ENCODE measurements around the gene RPL15.
"Not testable (repeated sequence)": the region's sequence is repeated elsewhere in the genome, so short reads cannot be mapped to it uniquely, and the experiment has no call there.

RPL15 gene

GRCh38 chr3:23916886-23917678 lies at the start of gene RPL15, which contains the start of gene NKIRAS1:
TSS of gene RPL15 (plus strand) at chr3:23917132. CDS start at chr3:23917860, 728 bp downstream.
TSS of gene NKIRAS1 (minus strand) at chr3:23916990. CDS start at chr3:23910904, 6,086 bp downstream.
- peak; percentile 94 to 95 for DNase-seq (ENCODE audit: extremely low read depth in 1 of 2, low read depth in 1 of 2)

- no peak for DNase-seq (ENCODE audit: extremely low read depth in 1 of 2, low read depth in 1 of 2)
Measured at GRCh38 chr3:23867400-23867799, 49.5 kb upstream of the RPL15 start.

GRCh38 chr3:23867838-23868237 lies 49.1 kb upstream of the RPL15 start:
- no peak for DNase-seq (ENCODE audit: extremely low read depth in 1 of 2, low read depth in 1 of 2)

DNA sequence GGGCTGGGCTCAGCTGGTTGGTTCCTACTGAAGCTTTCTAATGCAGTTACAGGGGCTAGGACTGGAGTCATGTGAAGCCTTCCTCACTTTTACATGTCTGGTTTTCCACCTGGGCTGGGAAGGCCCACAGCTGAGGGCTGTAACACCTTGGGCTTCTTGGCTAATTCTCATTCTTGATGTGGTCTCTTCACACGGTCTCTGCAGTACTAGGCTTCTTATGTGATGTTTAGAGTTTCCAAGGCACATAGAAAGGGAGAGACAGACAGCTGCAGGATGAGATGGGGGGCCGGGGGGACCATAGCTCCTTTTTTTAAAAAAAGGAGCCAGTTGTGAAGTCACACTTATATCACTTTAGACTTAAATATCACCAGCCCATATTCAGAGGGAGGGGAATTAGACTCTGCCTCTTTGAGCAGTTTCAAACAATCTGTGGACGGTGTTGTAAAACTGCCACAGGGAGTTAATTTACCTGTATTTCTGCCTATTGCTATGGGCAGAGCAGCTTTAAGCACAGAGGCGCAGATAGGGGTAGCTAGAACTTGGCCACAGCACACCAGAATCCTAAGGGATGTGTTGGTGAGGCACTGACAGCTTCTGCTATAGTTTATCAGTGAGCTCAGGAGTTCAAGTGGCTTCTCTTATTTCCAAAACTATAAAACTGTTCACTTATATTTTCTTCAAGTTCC lies 46.8 kb upstream of the RPL15 start:
- DNase-seq (ENCODE audit: extremely low read depth in 1 of 2, low read depth in 1 of 2) = no peak

DNA sequence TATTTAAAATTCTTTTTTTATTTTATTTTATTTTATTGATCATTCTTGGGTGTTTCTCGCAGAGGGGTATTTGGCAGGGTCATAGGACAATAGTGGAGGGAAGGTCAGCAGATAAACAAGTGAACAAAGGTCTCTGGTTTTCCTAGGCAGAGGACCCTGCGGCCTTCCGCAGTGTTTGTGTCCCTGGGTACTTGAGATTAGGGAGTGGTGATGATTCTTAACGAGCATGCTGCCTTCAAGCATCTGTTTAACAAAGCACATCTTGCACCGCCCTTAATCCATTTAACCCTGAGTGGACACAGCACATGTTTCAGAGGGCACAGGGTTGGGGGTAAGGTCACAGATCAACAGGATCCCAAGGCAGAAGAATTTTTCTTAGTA lies 46.3 kb upstream of the RPL15 start:
- DNase-seq (ENCODE audit: extremely low read depth in 1 of 2, low read depth in 1 of 2) = not testable (repeated sequence)

- not testable (repeated sequence) for DNase-seq (ENCODE audit: extremely low read depth in 1 of 2, low read depth in 1 of 2)
Measured at GRCh38 chr3:23871361-23871760, 45.6 kb upstream of the RPL15 start.

- DNase-seq (ENCODE audit: extremely low read depth in 1 of 2, low read depth in 1 of 2) = no peak
Measured at GRCh38 chr3:23872330-23872729, 44.6 kb upstream of the RPL15 start.

DNA sequence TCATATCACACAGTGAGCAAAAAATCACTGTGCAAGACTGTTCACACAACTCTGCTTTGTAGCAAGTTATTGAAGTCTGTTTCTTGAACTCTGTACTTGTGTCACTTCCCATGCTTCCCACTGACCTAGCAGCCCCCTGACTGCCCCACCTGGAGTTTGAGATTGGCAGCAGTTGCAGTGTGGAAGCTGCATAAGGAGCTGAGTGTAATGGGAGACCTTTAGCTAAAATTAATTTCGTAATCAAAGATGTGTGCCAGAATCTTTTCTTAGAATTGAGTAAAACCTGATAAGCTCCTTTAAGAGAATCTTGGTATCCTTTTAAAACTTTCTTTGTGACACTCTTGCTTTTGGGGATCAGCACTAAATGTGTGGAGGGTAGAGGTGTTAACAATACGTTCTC lies 43.0 kb upstream of the RPL15 start:
- DNase-seq (ENCODE audit: extremely low read depth in 1 of 2, low read depth in 1 of 2) = no peak

DNA sequence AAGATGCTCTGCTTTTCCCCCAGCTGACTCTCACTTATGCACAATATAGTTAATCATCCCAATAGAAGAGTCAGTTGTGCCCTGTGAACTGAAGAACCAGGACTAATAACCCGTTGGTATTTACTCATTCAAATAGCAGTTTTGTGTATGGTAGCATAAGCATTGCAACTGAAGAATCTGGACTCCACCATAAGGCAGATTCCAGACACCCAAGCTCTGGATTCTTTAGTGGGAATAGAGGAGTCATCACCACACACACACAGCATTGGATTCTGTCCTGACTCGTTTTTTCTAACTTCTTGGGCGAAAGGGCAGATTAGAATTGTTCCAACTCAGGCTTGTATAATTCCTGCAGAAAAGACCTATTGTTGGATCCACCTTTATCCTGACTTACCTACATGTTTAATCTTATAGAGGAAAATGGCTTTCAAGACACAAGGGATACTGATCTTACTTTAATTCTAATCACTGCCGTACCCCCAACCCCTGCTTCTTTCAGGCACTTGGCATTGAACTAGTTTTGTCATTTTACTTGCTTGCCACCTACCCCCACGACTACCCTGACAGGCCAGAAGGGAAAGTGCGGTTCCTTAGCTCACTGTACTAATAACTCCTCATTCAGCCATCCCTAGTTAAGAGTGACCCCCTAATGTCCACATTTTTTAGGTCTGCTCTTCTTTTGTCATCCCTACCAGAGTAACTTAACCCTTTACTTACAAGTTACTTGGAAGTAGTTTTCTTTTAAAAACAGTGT lies 42.4 kb upstream of the RPL15 start:
- no peak for DNase-seq (ENCODE audit: extremely low read depth in 1 of 2, low read depth in 1 of 2)

- no peak for DNase-seq (ENCODE audit: extremely low read depth in 1 of 2, low read depth in 1 of 2)
Measured at GRCh38 chr3:23875113-23875725, 41.7 kb upstream of the RPL15 start.

DNA sequence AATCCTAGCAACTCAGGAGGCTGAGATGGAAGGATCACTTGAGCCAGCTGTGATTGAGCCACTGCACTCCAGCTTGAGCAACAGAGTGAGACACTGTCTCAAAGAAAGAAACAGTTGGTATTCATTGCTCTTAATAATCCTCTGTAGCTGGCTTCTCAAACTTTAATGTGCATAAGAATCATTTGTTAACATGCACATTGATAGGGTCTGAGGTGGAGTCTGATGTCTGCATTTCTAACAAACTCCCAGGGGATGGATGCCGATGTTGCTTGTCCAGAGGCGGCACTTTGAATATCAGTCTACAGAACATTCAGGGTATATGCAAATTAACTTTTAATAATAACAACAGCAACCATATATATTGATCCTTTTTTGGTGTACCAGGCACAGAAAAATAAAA lies 40.0 kb upstream of the RPL15 start:
- no peak for DNase-seq (ENCODE audit: extremely low read depth in 1 of 2, low read depth in 1 of 2)

DNA sequence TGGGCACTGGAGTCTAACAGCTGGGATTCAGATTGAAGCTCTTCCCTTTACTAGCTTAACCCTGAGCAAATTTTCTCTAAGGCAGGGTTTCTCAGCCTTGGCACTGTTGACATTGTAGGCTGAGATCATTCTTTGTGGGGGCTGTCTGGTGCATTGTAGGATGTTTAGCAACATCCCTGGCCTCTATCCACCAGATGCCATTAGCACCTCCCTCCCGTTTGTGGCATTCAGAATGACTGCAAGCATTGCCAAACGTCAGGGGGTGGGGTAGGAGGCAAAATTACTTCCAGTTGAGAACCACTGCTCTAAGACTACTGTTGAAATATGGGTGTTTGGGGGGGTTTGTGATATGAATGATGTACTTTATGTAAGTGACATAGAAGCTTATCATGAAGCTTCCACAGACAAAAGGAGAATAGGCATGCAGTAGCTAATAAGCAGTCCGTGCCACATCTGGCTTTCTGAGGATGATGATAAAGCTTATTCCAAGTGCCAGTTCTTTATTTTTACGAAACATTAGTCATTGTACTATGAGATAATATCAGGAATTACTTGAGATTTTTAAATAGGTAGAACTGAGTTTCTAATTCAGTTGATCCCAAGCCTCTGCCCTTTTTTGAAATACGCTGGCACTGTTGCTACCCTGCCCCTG lies 39.5 kb upstream of the RPL15 start:
- no peak for DNase-seq (ENCODE audit: extremely low read depth in 1 of 2, low read depth in 1 of 2)

DNA sequence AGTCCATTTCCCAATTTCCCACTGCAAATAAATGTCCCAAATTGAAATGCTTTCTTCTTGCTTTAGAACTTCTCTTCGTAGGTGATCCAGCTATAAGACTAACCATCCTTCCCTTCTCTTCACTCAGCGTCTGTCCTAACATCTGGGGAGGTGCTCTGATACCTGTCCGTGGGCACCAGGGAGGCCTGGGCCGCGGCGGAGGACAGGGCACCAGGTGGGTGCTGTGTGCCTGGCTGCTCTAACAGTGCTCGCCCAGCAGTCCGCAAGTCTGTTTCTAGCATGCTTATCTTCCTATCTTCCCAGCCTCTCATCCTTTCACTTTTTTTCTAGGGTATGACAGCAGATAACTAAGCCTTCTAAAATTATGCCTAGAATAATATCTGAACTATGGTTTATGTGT lies 37.4 kb upstream of the RPL15 start:
- no peak for DNase-seq (ENCODE audit: extremely low read depth in 1 of 2, low read depth in 1 of 2)

GRCh38 chr3:23880703-23881339 lies 36.1 kb upstream of the RPL15 start:
- DNase-seq (ENCODE audit: extremely low read depth in 1 of 2, low read depth in 1 of 2) = no peak

- DNase-seq (ENCODE audit: extremely low read depth in 1 of 2, low read depth in 1 of 2) = not testable (repeated sequence)
Measured at GRCh38 chr3:23881993-23882392, 34.9 kb upstream of the RPL15 start.

DNA sequence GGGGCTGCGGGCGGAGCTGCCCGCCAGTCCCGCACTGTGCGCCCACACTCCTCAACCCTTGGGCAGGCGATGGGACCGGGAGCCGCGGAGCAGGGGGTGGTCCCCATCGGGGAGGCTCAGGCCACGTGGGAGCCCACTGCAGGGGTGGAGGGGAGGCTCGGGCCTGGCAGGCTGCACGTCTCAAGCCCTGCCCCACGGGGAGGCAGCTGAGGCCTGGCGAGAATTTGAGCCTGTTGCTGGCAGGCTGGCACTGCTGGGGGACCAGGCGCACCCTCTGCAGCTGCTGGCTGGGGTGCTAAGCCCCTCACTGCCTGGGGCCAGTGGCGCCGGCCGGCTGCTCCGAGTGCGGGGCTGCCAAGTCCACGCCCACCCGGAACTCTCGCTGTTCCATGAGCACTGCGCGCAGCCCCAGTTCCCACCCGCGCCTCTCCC lies 34.4 kb upstream of the RPL15 start:
- no peak for DNase-seq (ENCODE audit: extremely low read depth in 1 of 2, low read depth in 1 of 2)

DNA sequence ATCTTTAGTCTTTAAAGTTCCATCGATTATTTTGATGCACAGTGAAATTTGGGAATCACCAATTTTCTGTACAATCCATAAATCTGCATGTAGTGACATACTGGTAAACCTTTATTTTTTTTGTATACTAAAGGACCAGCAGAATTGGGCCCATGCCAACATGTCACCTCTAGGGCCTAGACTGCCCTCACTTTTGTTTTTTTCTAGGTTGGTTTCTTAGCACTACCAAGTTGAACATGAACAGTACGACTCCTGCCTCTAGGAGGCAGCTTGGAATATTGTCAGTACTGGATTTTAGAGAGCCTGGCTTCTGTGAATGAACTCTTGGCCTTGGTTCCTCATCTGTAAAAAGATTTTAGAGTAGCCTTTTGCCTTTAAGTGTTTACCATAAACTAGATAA lies 32.5 kb upstream of the RPL15 start:
- no peak for DNase-seq (ENCODE audit: extremely low read depth in 1 of 2, low read depth in 1 of 2)

DNA sequence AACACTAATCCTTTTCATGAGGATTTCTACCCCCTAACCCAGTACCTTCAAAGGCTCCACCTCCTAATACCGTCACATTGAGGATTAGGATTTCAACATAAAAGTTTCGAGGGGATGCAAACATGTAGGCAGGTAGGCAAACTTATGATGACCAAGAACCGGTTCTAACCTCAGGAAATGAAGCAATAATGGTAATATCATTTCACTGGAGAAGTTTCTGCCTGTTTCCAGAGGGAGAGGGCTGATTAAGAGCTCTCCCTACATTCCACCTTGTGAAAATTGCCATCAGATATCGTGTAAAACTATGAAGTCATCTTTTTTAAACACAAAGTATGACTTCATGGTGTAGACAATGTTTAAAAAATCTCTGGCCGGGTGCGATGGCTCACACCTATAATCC lies 31.7 kb upstream of the RPL15 start:
- no peak for DNase-seq (ENCODE audit: extremely low read depth in 1 of 2, low read depth in 1 of 2)

DNA sequence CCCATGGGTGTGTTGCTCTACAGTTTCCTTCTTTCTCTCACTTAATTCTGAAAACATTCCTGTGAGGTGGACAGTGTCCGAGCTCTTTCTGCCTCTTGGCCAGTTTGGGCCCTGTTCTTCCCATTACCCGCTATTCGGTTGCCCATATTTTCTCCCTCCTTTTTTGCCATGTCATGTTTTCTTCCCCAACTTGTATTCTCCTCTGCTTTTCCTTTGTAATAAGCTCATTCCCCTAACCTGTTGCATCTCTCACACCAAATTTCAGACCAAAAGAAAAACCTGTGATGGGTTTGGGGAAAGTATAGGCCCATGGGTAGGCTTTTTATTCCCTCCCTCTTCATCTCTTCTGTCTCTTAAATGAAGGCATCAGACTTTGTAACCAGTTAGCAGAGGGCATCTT lies 30.6 kb upstream of the RPL15 start:
- DNase-seq (ENCODE audit: extremely low read depth in 1 of 2, low read depth in 1 of 2) = no peak

GRCh38 chr3:23888617-23889228 lies 28.2 kb upstream of the RPL15 start:
- DNase-seq (ENCODE audit: extremely low read depth in 1 of 2, low read depth in 1 of 2) = no peak
